ENCODE measurements around the gene CLCA4.

Gene CLCA4

GRCh38 chr1:86621286-86621685, 74.4 kb downstream of the CLCA4 start:
- DNase-seq, result no peak

All from activated T-cell treated with anti-CD3 and anti-CD28 coated beads, Interleukin-2, amount 50 U/mL, for 1 hour (primary cell).